ENCODE results near the gene EPN3. TPM values are rescaled to one million over a fixed set of nuclear protein-coding genes. Genes with fewer than 3 reads are reported as not detected.
A peak's percentile ranks its signal among the peaks of the same experiment; 100 is the strongest.

Gene EPN3
- total and polyA plus RNA-seq, 11 donors: 8.9 to 29.5 (median 12.6) TPM

- TF ChIP-seq POLR2A (IDR thresholded peaks at IDR 0.05): no peak
- TF ChIP-seq CTCF (IDR thresholded peaks at IDR 0.05): no peak
- no peak for ATAC-seq
- Histone ChIP-seq H3K36me3 (peaks cover 0 to 6% (median 0%) of the 10 kb centered on the region in 9 donors), H3K27ac (no peak overlapping the region), H3K4me1 (peaks cover 0 to 46% (median 29%) of the 10 kb centered on the region in 12 donors), H3K4me3 (no peak overlapping the region), H3K27me3 (peaks cover 0 to 2% (median 0%) of the 10 kb centered on the region in 9 donors), H3K9me3 (no peaks in the 10 kb centered on the region)
- WGBS, 4 donors: 42 to 63% (median 52%) methylated on average over 8 of the region's 8 CpGs
- no peak for DNase-seq
- intact Hi-C loops (cut with DNase I): loop anchor here in 9 of 10 donors (5.0 to 10.0 kb wide), 12 partner anchors 63 to 419 kb away; partner anchors contain the start of gene ANKRD40 (in 1 of the 9)
Observed at GRCh38 chr17:50545311-50545710, 12.8 kb downstream of the EPN3 start.

DNA sequence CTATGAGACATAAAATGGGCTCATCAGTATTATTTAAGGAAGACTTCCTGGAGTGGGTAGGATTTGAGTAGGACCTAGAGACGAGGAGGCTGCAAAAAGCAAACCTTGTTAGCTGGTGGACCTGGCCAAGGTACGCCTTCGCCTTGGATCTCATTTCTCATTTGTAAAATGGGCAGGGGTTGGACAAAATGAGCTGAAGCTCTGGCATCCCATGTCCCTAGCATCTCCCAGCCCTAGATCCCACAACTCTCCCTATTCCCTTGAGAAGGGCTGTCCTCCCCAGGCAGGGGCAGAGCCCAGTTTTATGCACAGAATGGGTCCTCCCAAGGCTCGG lies 14.1 kb downstream of the EPN3 start:
- Histone ChIP-seq H3K27me3 (peaks cover 0 to 2% (median 0%) of the 10 kb centered on the region in 9 donors), H3K4me1 (peaks cover 0 to 42% (median 24%) of the 10 kb centered on the region in 12 donors), H3K4me3 (peak overlapping the region in 10 of 12 donors; percentile 56 to 87 (median 68)), H3K9me3 (no peaks in the 10 kb centered on the region), H3K36me3 (peaks cover 0 to 15% (median 0%) of the 10 kb centered on the region in 9 donors), H3K27ac (peak overlapping the region in 8 of 12 donors; percentile 74 to 94 (median 79))
- ATAC-seq (no peak), DNase-seq (no peak)
- WGBS, 4 donors: 48 to 63% (median 52%) methylated on average over 3 to 4 of the region's 4 CpGs
- TF ChIP-seq CTCF (IDR thresholded peaks at IDR 0.05): no peak
- TF ChIP-seq POLR2A (IDR thresholded peaks at IDR 0.05): no peak
- intact Hi-C loops (cut with DNase I): loop anchor here in 9 of 10 donors (1.0 to 10.0 kb wide), 21 partner anchors 64 to 418 kb away; partner anchors contain the start of genes ANKRD40 (in 1 of the 9) and RSAD1 (in 1 of the 9)

GRCh38 chr17:50547035-50547735 lies 14.7 kb downstream of the EPN3 start, which contains the start of gene SPATA20:
Gene SPATA20 (plus strand): TSS chr17:50547174. CDS start chr17:50547209, 35 bp downstream.
- ATAC-seq (peak; percentile 86 to 91 (median 88)), DNase-seq (peak; percentile 91 to 96 (median 94))
- Histone ChIP-seq H3K27ac (peak within 1 kb of the TSS in 11 of 12 donors; percentile 74 to 94 (median 85)), H3K4me1 (peaks cover 0 to 39% (median 22%) of the 10 kb centered on the region in 12 donors), H3K4me3 (peak within 1 kb of the TSS; percentile 34 to 87 (median 64)), H3K36me3 (peaks cover 0 to 18% (median 0%) of the 10 kb centered on the region in 9 donors), H3K9me3 (no peaks in the 10 kb centered on the region), H3K27me3 (peaks cover 0 to 2% (median 0%) of the 10 kb centered on the region in 9 donors)
- WGBS, 4 donors: 2 to 25% (median 3%) methylated on average over 3 to 42 of the region's 42 CpGs
- intact Hi-C loops (cut with DNase I): loop anchor here in 9 of 10 donors (1.0 to 10.0 kb wide), 21 partner anchors 64 to 418 kb away; partner anchors contain the start of genes ANKRD40 (in 1 of the 9) and RSAD1 (in 1 of the 9)
- peak in 1 of 2 donors; percentile 89 for TF ChIP-seq POLR2A (IDR thresholded peaks at IDR 0.05)
- TF ChIP-seq CTCF (IDR thresholded peaks at IDR 0.05): peak; percentile 92 to 100 (median 97)

DNA sequence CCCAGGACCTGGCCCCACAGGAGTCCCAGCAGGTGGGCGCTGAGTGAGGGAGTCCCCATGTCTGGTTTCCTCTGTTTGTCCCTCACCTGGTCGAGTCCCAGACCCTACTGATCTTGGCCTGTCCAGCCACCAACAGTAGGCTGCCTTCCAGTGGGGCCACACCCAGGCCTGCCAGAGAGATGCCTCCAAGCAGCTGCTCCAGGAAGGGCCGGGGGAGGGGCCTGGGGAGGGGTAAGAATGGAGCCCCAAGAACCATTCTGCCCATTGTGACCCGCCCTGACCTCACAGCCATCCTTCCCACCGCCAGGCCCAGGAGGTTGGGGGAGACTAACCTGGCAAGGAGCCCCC lies 15.2 kb downstream of the EPN3 start:
- Histone ChIP-seq H3K36me3 (peaks cover 0 to 19% (median 0%) of the 10 kb centered on the region in 9 donors), H3K27ac (peak overlapping the region in 8 of 12 donors; percentile 74 to 94 (median 86)), H3K9me3 (no peaks in the 10 kb centered on the region), H3K4me3 (peak overlapping the region in 10 of 12 donors; percentile 34 to 87 (median 68)), H3K4me1 (peaks cover 0 to 33% (median 19%) of the 10 kb centered on the region in 12 donors), H3K27me3 (peaks cover 0 to 2% (median 0%) of the 10 kb centered on the region in 9 donors)
- DNase-seq: no peak
- WGBS, 4 donors: 44 to 82% (median 70%) methylated on average over 4 to 5 of the region's 5 CpGs
- no peak for ATAC-seq
- intact Hi-C loops (cut with DNase I): loop anchor here in 9 of 10 donors (1.0 to 10.0 kb wide), 21 partner anchors 65 to 417 kb away; partner anchors contain the start of genes ANKRD40 (in 1 of the 9) and RSAD1 (in 1 of the 9)
- TF ChIP-seq CTCF (IDR thresholded peaks at IDR 0.05): no peak
- TF ChIP-seq POLR2A (IDR thresholded peaks at IDR 0.05): no peak

Data from heart left ventricle (tissue), 16 donors.